Panc1 (cell line): ENCODE measurements around the gene ATG9A.

ENCODE experiments used
- CTCF ChIP-seq: fragments of 450-650 bp; IDR thresholded peaks from 2 replicates; pipeline ENCODE4 v1.5.1; 2017; ENCODE audit warnings: mild to moderate bottlenecking
- TCF7L2 ChIP-seq: IDR thresholded peaks from 2 replicates; pipeline ENCODE4 v1.6.1; 2011; ENCODE audit warnings: mild to moderate bottlenecking, low read depth, low read length, inconsistent platforms
- TF ChIP-seq, protein P1 (sequence below), 2 experiments: IDR thresholded peaks; 2 replicates each; pipeline ENCODE4 v1.6.1; 2011 to 2012; ENCODE audit warnings: low read depth in 2 of 2, control low read depth in 1 of 2, low read length in 1 of 2, mild to moderate bottlenecking in 1 of 2, moderate library complexity in 1 of 2; ENCODE audit not compliant: insufficient read depth in 1 of 2

- TF ChIP-seq CTCF (no peak), TCF7L2 (no peak)
- TF ChIP-seq, protein P1, sequence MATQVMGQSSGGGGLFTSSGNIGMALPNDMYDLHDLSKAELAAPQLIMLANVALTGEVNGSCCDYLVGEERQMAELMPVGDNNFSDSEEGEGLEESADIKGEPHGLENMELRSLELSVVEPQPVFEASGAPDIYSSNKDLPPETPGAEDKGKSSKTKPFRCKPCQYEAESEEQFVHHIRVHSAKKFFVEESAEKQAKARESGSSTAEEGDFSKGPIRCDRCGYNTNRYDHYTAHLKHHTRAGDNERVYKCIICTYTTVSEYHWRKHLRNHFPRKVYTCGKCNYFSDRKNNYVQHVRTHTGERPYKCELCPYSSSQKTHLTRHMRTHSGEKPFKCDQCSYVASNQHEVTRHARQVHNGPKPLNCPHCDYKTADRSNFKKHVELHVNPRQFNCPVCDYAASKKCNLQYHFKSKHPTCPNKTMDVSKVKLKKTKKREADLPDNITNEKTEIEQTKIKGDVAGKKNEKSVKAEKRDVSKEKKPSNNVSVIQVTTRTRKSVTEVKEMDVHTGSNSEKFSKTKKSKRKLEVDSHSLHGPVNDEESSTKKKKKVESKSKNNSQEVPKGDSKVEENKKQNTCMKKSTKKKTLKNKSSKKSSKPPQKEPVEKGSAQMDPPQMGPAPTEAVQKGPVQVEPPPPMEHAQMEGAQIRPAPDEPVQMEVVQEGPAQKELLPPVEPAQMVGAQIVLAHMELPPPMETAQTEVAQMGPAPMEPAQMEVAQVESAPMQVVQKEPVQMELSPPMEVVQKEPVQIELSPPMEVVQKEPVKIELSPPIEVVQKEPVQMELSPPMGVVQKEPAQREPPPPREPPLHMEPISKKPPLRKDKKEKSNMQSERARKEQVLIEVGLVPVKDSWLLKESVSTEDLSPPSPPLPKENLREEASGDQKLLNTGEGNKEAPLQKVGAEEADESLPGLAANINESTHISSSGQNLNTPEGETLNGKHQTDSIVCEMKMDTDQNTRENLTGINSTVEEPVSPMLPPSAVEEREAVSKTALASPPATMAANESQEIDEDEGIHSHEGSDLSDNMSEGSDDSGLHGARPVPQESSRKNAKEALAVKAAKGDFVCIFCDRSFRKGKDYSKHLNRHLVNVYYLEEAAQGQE (IDR thresholded peaks at IDR 0.05; ENCODE audit: insufficient read depth in 1 of 2, low read depth in 2 of 2, low read length in 1 of 2), result no peak
Measured at GRCh38 chr2:219230059-219230540, 664 bp upstream of the ATG9A start.
